ENCODE data around the gene FUT9.

GRCh38 chr6:95973976-95974375 is 41.8 kb upstream of the FUT9 start:
- no peak for TF ChIP-seq CTCF (IDR thresholded peaks at IDR 0.05)
- TF ChIP-seq POLR2A (IDR thresholded peaks at IDR 0.05) = no peak
